Measurements from ENCODE around the gene MLLT3.

DNA sequence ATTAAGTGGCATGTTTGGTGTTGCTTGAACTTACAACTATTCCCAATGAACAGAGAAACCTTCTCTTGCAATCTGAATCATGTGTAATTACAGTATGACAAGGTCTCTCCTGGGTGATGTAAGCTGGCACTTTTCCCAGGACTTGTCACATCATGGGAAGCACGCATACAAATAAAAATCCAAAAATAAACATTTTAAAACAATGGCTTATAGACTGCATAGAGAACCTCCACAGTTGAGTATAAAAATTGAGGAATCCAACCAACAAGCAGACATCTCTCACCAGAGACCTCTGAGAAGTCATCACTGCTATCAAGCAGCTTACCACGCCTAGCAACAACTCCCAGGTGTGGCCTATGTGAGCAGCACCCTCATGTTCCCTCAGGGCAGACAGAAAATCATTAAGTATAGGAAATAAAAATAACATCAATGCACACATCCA lies 3.9 kb downstream of the MLLT3 start:
- no peak for TF ChIP-seq POLR2A (IDR thresholded peaks at IDR 0.05)
- TF ChIP-seq, protein P1, sequence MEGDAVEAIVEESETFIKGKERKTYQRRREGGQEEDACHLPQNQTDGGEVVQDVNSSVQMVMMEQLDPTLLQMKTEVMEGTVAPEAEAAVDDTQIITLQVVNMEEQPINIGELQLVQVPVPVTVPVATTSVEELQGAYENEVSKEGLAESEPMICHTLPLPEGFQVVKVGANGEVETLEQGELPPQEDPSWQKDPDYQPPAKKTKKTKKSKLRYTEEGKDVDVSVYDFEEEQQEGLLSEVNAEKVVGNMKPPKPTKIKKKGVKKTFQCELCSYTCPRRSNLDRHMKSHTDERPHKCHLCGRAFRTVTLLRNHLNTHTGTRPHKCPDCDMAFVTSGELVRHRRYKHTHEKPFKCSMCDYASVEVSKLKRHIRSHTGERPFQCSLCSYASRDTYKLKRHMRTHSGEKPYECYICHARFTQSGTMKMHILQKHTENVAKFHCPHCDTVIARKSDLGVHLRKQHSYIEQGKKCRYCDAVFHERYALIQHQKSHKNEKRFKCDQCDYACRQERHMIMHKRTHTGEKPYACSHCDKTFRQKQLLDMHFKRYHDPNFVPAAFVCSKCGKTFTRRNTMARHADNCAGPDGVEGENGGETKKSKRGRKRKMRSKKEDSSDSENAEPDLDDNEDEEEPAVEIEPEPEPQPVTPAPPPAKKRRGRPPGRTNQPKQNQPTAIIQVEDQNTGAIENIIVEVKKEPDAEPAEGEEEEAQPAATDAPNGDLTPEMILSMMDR (IDR thresholded peaks at IDR 0.05), result no peak
- no peak for TF ChIP-seq POLR2AphosphoS5 (IDR thresholded peaks at IDR 0.05)
